RPMI8226 (cell line): Measurements from ENCODE around the gene NR2F6.
"Not testable (repeated sequence)": the region's sequence is repeated elsewhere in the genome, so short reads cannot be mapped to it uniquely, and the experiment has no call there.

ENCODE experiments used
- DNase-seq: peaks from one replicate; pipeline ENCODE4 v3.0.0-alpha.2; 2015

NR2F6 gene

GRCh38 chr19:17209126-17210036, 36.3 kb downstream of the NR2F6 start:
- no peak for DNase-seq

DNA sequence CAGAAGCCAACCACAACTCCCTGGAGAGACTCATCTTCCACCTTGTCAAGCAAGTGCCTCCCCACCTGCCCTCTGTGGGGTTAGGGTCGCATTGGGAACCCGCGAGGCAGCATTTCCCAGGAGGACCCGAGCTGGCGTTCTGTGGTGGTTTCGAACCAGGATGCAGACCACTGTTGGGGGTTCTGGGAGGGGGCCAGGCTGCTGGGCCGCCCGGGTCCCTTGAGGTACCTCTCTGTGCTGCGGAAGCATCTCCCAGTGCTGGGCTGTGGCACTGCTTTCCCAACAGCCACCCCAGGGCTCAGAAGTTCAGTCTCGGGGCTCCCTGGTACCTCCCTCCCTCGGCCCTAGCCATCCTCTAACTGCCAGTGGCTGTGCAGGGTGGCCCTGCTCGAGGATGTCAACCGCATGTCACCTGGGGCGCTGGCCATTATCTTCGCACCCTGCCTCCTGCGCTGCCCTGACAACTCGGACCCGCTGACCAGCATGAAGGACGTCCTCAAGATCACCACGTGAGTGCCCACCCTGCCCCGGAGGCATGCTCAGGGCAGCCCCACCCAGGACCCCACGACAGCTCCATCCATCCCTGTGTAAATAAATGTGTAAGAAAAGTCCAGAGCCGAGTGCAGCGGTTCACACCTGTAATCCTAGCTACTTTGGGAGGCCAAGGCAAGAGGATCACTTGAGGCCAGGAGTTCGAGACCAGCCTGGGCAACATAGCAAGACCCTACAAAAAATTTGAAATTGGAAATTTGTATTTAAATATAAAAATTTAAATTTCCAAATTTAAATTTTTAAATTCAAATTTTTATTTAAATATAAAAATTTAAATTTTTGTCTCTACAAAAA, 38.8 kb downstream of the NR2F6 start:
- DNase-seq = no peak

- DNase-seq = peak; percentile 73
These were observed 40.2 kb downstream of the NR2F6 start for GRCh38 chr19:17205237-17206140.

DNA sequence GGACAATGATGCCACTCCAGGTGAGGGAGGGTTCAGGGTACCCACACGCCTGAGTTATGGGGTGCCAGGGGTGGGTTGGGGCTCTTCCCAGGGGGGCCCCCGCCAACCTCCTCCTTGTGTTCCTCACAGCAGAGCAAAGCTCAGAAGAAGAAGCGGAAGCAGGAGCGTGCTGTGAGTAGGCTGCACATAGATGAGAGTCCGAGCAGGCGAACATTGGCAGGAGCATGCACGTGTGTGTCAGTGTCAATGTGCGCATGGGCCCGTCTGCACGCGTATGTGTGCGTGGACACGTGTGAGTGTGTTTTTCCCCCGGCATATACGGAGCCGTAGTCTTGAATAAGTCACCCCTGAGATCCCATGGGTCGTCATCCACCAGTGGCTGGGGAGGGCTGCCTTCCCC, 43.0 kb downstream of the NR2F6 start:
- no peak for DNase-seq

DNA sequence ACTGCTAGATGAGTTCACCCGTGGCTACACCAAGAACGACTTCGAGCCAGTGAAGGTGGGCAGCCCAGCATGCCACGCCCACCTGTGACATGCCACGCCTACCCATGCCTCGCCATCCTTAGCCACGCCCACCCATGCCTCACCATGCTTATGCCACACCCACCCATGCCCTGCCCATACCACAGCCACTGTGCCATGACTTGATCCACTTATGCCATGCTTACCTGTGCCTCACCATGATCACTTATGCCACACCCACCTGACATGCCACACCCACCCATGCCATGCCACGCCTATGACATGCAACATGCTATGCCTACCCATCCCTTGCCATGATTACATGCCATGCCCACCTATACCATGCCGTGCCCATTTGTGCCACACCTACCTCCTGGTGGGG, 43.5 kb downstream of the NR2F6 start:
- DNase-seq = no peak

GRCh38 chr19:17200408-17201079, 45.2 kb downstream of the NR2F6 start:
- DNase-seq = no peak

- DNase-seq = no peak
These were observed 48.1 kb downstream of the NR2F6 start for GRCh38 chr19:17197666-17198065.

- no peak for DNase-seq
These were observed 49.1 kb downstream of the NR2F6 start for GRCh38 chr19:17196610-17197009.

GRCh38 chr19:17195106-17195505, 50.6 kb downstream of the NR2F6 start:
- no peak for DNase-seq

GRCh38 chr19:17194608-17195007, 51.1 kb downstream of the NR2F6 start:
- DNase-seq = no peak

GRCh38 chr19:17192751-17193150, 53.0 kb downstream of the NR2F6 start:
- no peak for DNase-seq

DNA sequence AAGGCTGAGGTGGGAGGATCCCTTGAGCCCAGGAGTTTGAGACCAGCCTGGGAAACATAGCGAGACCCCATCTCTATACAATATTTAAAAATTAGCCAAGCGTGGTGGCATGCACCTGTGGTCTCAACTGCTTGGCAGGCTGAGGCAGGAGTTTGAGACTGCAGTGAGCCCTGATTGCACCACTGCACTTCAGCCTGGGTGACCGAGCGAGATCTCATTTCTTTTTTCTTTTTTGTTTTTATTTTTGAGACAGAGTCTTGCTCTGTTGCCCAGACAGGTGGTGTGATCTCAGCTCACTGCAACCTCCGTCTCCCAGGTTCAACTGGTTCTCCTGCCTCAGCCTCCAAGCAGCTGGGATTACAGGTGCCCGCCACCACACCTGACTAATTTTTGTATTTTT, 54.0 kb downstream of the NR2F6 start:
- DNase-seq = not testable (repeated sequence)

- DNase-seq = no peak
These were observed 60.1 kb downstream of the NR2F6 start for GRCh38 chr19:17185590-17185989.

- no peak for DNase-seq
These were observed 61.3 kb downstream of the NR2F6 start for GRCh38 chr19:17184371-17184841.

DNA sequence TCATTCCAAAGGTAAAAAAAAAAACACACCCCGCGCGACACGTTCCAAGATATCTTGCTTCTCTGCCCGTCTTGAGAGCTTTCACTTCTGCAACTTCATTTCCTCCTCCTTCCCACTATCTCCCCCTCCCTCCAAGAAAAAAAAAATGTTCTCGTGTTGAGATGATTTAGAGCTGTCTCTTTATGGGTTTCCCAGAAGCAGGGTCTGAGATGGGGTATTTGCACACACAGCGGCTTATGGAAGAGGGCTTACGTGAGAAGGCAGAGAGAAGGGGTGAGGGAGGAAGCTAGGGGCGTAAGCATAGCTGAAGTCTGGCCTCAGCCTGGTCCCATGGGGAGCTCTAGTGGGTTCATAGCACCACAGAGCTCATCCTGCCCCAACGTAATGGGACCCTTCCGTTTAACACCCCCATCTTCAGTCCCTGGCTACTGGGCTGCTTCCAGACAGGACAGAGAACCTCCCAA, 61.8 kb downstream of the NR2F6 start:
- DNase-seq = no peak

DNA sequence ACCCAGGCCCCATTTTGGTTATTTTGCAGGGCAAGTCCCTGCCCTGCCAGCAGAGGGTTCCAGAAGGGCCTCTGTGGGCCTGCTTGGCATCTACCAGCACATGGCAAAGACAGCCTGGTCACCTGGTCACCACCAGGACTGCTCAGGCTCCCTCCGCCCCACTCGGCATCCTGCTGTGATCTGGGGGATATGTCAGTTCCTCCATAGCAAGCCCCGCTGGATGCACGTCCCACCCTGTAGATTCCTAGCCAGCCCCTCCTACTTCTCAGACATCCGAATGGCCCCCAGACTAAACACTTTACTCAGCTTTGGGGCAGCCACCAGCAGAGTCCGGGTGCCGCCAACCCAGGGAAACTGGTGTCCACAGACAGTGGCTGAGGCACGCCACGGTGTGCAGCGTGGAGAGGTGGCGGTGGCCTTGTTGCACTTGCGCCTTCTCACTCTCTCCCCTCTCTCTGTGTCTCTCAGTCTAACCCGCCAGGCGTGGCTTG, 62.4 kb downstream of the NR2F6 start:
- no peak for DNase-seq
